OCI-LY3 (cell line): ENCODE data around the gene NMRK2.
"Not testable (repeated sequence)": the region's sequence is repeated elsewhere in the genome, so short reads cannot be mapped to it uniquely, and the experiment has no call there.

Experiments used
- H2AFZ ChIP-seq: fragments of 200-600, 300-600 bp; shearing (Covaris generic); 2 replicates; pipeline ENCODE4 v1.6.0; 2014; ENCODE audit warnings: antibody characterized with exemption, low read depth, low read length
- H3K27ac ChIP-seq: fragments of 200-600, 300-600 bp; sonication (generic); 2 replicates; pipeline ENCODE4 v1.5.1; 2014; ENCODE audit warnings: mild to moderate bottlenecking, low read length, moderate library complexity, mixed read lengths
- H3K27me3 ChIP-seq: fragments of 200-600, 300-600 bp; sonication (generic); 2 replicates; pipeline ENCODE4 v1.6.1; 2014; ENCODE audit warnings: low read depth, low read length, mixed read lengths
- H3K36me3 ChIP-seq: fragments of 200-600, 300-600 bp; sonication (generic); replicated peaks from 2 replicates; pipeline ENCODE3; 2014; ENCODE audit warnings: low read depth, low read length, mixed read lengths
- H3K4me1 ChIP-seq: fragments of 300-600, 200-600 bp; sonication (generic); 2 replicates; pipeline ENCODE4 v1.6.1; 2014; ENCODE audit warnings: low read length, mixed read lengths
- H3K4me2 ChIP-seq: fragments of 200-600, 300-600 bp; sonication (generic); 2 replicates; pipeline ENCODE4 v1.6.1; 2014; ENCODE audit warnings: low read length, mixed read lengths
- H3K4me3 ChIP-seq: fragments of 300-600, 200-600 bp; sonication (generic); 2 replicates; pipeline ENCODE4 v1.5.1; 2014; ENCODE audit warnings: antibody characterized with exemption, mild to moderate bottlenecking, low read length, moderate library complexity
- H3K79me2 ChIP-seq: fragments of 300-600, 200-600 bp; shearing (Covaris generic); 2 replicates; pipeline ENCODE4 v1.6.1; 2014; ENCODE audit warnings: mild to moderate bottlenecking, low read length, mixed read lengths
- H3K9ac ChIP-seq: fragments of 300-600, 200-600 bp; shearing (Covaris generic); 2 replicates; pipeline ENCODE4 v1.6.0; 2014; ENCODE audit warnings: mild to moderate bottlenecking, low read length, moderate library complexity
- H3K9me3 ChIP-seq: fragments of 200-600, 300-600 bp; shearing (Covaris generic); 2 replicates; pipeline ENCODE4 v1.6.1; 2014; ENCODE audit warnings: low read length, mixed read lengths; ENCODE audit not compliant: insufficient read depth
- H4K20me1 ChIP-seq: fragments of 200-600, 300-600 bp; sonication (generic); 2 replicates; pipeline ENCODE4 v1.6.1; 2016; ENCODE audit warnings: low read length, mixed read lengths; ENCODE audit not compliant: insufficient read depth
- CTCF ChIP-seq: fragments of 200-600, 300-600 bp; sonication (generic); IDR thresholded peaks from 2 replicates; pipeline ENCODE4 v1.5.1; 2014; ENCODE audit warnings: antibody characterized with exemption, low read length, low read depth
- EZH2phosphoT487 ChIP-seq: fragments of 200-600 bp; shearing (Covaris generic); IDR thresholded peaks from 2 replicates; pipeline ENCODE4 v1.6.1; 2018; ENCODE audit warnings: antibody characterized with exemption, mixed run types, low read depth

NMRK2 gene

GRCh38 chr19:3942790-3943409, 10.0 kb downstream of the NMRK2 start:
- H3K36me3 ChIP-seq: no peaks in the 10 kb centered on the region
- TF ChIP-seq CTCF: no peak
- no peak for TF ChIP-seq EZH2phosphoT487
- no peaks in the 10 kb centered on the region for H4K20me1 ChIP-seq
- H3K79me2 ChIP-seq: no peaks in the 10 kb centered on the region
- no peaks in the 10 kb centered on the region for H3K9me3 ChIP-seq
- no peak overlapping the region for H3K9ac ChIP-seq
- no peak overlapping the region for H3K4me3 ChIP-seq
- H3K27me3 ChIP-seq: no peaks in the 10 kb centered on the region
- H3K27ac ChIP-seq: no peak overlapping the region
- H2AFZ ChIP-seq: no peak overlapping the region
- no peaks in the 10 kb centered on the region for H3K4me1 ChIP-seq
- H3K4me2 ChIP-seq: no peak overlapping the region

DNA sequence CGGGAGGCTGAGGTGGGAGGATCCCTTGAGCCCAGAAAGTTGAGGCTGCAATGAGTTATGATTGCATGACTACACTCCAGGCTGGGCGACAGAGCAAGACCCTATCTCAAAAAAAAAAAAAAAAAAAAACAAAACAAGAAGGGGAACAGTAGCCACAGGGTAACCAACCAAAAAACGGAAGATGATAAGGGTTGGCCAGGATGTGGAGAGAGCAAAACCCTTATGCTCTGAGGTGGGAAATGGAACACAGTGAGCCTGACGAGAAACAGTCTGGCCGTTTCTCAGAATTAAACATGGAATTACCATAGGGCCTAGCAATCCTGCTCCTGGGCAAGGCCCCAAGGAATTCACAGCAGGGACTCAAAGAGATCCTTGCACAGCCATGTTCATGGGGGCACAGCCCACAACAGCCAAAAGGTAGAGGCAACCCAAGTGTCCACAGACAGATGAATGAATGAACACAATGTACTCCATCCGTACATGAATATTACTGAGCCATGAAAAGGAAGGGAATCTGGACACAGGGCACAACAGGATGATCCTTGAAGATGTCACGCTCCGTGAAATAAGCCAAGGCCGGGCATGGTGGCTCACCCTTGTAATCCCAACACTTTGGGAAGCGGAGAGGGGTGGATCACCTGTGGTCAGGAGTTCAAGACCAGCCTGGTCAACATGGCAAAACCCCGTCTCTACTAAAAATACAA, 11.3 kb downstream of the NMRK2 start:
- Histone ChIP-seq H2AFZ (no peak overlapping the region), H3K27ac (no peak overlapping the region), H3K4me3 (no peak overlapping the region), H3K27me3 (no peaks in the 10 kb centered on the region), H3K36me3 (no peaks in the 10 kb centered on the region), H3K4me1 (no peaks in the 10 kb centered on the region), H3K9ac (no peak overlapping the region), H4K20me1 (no peaks in the 10 kb centered on the region), H3K9me3 (no peaks in the 10 kb centered on the region), H3K4me2 (no peak overlapping the region), H3K79me2 (no peaks in the 10 kb centered on the region)
- TF ChIP-seq EZH2phosphoT487: no peak
- TF ChIP-seq CTCF: no peak

GRCh38 chr19:3945838-3946237, 13.0 kb downstream of the NMRK2 start:
- Histone ChIP-seq H3K27me3 (no peaks in the 10 kb centered on the region), H3K4me3 (no peak overlapping the region), H3K4me1 (no peaks in the 10 kb centered on the region), H3K36me3 (no peaks in the 10 kb centered on the region), H3K9me3 (no peaks in the 10 kb centered on the region), H4K20me1 (no peaks in the 10 kb centered on the region), H3K4me2 (no peak overlapping the region), H3K79me2 (no peaks in the 10 kb centered on the region), H3K27ac (no peak overlapping the region), H2AFZ (no peak overlapping the region), H3K9ac (no peak overlapping the region)
- no peak for TF ChIP-seq CTCF
- no peak for TF ChIP-seq EZH2phosphoT487

- H3K27me3 ChIP-seq, H2AFZ ChIP-seq, H3K4me3 ChIP-seq, H3K4me2 ChIP-seq, H3K27ac ChIP-seq, H3K9ac ChIP-seq, H3K79me2 ChIP-seq, H3K4me1 ChIP-seq, H3K9me3 ChIP-seq, H3K36me3 ChIP-seq, H4K20me1 ChIP-seq: not testable (repeated sequence)
Measured at GRCh38 chr19:3947316-3947933, 14.6 kb downstream of the NMRK2 start.
